ENCODE data around the gene HYAL3.

- TF ChIP-seq SUZ12 (IDR thresholded peaks at IDR 0.05; ENCODE audit: extremely low read depth, insufficient read depth, insufficient read length) (no peak), ZNF274 (IDR thresholded peaks at IDR 0.05; ENCODE audit: low read depth, low read length) (no peak), YY1 (IDR thresholded peaks at IDR 0.05; ENCODE audit: insufficient read depth, insufficient read length) (no peak)
Observed at GRCh38 chr3:50318163-50318562, 19.0 kb upstream of the HYAL3 start.
